Lower lobe of right lung (tissue), 2 donors: ENCODE measurements around the gene MMP27. TPM values are rescaled to one million over a fixed set of nuclear protein-coding genes. Genes with fewer than 3 reads are reported as not detected.
A peak's percentile ranks its signal among the peaks of the same experiment; 100 is the strongest.

Source experiments
- ATAC-seq, 2 donors: fragments of 200-7000 bp; cut with Tn5 transposase; one replicate each; pipeline ENCODE4 v1.9.1; 2020 to 2022; ENCODE audit warnings: mild to moderate bottlenecking in 2 of 2, moderate library complexity in 2 of 2
- DNase-seq: peaks from one replicate; pipeline ENCODE4 v3.0.0-alpha.2; 2020
- H3K27ac ChIP-seq: fragments of 200-600 bp; one replicate; pipeline ENCODE4 v1.8.0; 2022
- H3K27me3 ChIP-seq: fragments of 200-600 bp; one replicate; pipeline ENCODE4 v1.8.0; 2022; ENCODE audit warnings: low read depth
- H3K36me3 ChIP-seq: fragments of 200-600 bp; one replicate; pipeline ENCODE4 v1.8.0; 2022; ENCODE audit warnings: mild to moderate bottlenecking
- H3K4me1 ChIP-seq: fragments of 200-600 bp; one replicate; pipeline ENCODE4 v1.8.0; 2022
- H3K4me3 ChIP-seq: fragments of 200-600 bp; one replicate; pipeline ENCODE4 v1.8.0; 2022; ENCODE audit warnings: mild to moderate bottlenecking
- H3K9me3 ChIP-seq: fragments of 200-600 bp; one replicate; pipeline ENCODE4 v1.8.0; 2022
- intact Hi-C: fragments of 100-400 bp; cut with DNase I; formaldehyde crosslinking; loops from one replicate; pipeline ENCODE4 v1.11.0; 2022
- total RNA-seq: library from RNA; stranded (reverse); fragmentation: NEBNext Ultra II Directional; extraction: Animal tissue kit (Norgen Biotek cat#: 25700); gene quantifications from one replicate; pipeline ENCODE4 v1.2.1, GENCODE V29; 2021
- TF ChIP-seq, protein P1 (sequence below): fragments of 200-600 bp; IDR thresholded peaks from one replicate; pipeline ENCODE4 v1.8.0; 2022; ENCODE audit warnings: antibody characterized with exemption, mild to moderate bottlenecking
- donor health status: DM: no; HTN: yes; CAD: no; lungs with severe emphysema.

MMP27 gene
- total RNA-seq, 1 donor from 2014 or later = not detected

DNA sequence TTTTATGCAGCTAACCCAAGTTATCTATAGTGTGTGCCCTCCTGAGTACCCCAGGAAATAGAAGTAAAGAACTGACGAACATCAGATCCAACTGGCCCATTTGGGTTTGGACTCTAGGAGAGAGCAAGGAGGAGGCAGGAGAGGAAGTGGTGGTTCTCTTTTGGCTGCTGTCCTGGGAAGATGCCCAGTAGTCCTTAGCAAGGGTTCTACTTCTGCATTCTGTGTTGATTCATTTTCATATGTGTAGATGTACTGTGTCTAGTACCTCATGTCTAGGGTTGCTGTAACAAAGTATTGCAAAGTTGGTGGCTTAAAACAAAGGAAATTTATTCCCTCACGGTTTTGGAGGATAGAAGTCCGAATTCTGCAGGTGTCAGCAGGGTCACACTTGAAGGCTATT is 6.6 kb upstream of the MMP27 start:
- TF ChIP-seq, protein P1, sequence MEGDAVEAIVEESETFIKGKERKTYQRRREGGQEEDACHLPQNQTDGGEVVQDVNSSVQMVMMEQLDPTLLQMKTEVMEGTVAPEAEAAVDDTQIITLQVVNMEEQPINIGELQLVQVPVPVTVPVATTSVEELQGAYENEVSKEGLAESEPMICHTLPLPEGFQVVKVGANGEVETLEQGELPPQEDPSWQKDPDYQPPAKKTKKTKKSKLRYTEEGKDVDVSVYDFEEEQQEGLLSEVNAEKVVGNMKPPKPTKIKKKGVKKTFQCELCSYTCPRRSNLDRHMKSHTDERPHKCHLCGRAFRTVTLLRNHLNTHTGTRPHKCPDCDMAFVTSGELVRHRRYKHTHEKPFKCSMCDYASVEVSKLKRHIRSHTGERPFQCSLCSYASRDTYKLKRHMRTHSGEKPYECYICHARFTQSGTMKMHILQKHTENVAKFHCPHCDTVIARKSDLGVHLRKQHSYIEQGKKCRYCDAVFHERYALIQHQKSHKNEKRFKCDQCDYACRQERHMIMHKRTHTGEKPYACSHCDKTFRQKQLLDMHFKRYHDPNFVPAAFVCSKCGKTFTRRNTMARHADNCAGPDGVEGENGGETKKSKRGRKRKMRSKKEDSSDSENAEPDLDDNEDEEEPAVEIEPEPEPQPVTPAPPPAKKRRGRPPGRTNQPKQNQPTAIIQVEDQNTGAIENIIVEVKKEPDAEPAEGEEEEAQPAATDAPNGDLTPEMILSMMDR = no peak
- H3K36me3 ChIP-seq = no peaks in the 10 kb centered on the region
- no peak overlapping the region for H3K4me3 ChIP-seq
- H3K27me3 ChIP-seq = no peaks in the 10 kb centered on the region
- no peaks in the 10 kb centered on the region for H3K4me1 ChIP-seq
- ATAC-seq (peak in 1 of 2 donors; percentile 75), DNase-seq (no peak)
- H3K27ac ChIP-seq = no peak overlapping the region
- H3K9me3 ChIP-seq = no peaks in the 10 kb centered on the region
- intact Hi-C loops = no loop called here

DNA sequence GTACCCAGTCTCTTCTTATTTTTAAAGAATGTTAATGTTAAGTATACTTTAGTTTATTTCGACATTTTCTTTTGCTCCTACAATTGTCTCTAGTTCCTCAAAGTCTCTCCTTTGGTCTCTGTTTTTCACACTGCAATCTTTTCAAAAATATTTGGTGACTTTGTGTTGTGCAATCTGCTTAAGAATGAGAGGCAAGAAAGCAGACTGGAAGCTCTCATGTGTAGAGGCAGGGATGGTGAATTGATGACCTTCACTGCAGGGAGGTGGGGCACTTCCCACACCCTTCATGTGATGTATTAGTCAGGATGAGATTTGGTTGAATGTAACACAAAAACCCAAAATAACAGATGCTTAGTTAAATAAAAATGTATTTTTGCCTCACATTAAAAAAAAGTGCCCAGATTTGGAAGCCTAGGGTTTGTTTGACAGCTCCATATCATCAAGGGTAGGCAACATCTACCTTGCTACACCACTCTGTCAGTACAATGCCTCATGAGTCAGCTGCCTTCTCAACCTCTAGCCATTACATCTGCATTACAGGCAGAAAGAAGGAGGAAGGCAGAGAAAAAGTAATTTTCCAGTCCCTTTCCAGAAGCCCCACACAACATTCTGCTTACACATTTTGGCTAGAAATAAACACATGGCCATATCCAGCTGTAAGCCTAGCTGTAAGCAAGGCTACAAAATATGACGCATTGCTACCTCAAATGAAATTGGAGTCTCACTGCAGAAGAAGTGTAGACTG is 3.8 kb upstream of the MMP27 start:
- no peak overlapping the region for H3K4me3 ChIP-seq
- H3K27ac ChIP-seq = no peak overlapping the region
- no peak for ATAC-seq
- peaks cover 6% of the 10 kb centered on the region for H3K4me1 ChIP-seq
- DNase-seq = no peak
- TF ChIP-seq, protein P1 = no peak
- H3K9me3 ChIP-seq = no peaks in the 10 kb centered on the region
- no peaks in the 10 kb centered on the region for H3K27me3 ChIP-seq
- intact Hi-C loops = no loop called here
- H3K36me3 ChIP-seq = no peaks in the 10 kb centered on the region

DNA sequence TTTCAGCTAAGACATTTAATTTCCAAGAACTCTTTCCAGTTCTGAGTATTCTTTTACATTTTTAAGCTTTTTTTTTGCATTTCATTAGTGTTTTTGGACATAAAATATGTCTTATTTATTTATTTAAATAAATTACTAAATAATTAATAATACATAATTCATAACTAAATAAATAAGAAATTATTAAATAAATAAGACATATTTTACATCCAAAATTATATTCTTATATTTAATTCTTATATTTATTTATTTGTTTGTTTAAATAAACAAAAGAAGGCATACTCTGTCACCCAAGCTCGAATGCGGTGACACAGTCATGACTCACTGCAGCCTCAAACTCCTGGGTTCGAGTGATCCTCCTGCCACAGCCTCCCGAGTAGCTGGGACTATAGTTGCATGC is 3.1 kb upstream of the MMP27 start:
- no peak for DNase-seq
- TF ChIP-seq, protein P1 = no peak
- no peaks in the 10 kb centered on the region for H3K36me3 ChIP-seq
- H3K4me1 ChIP-seq = peaks cover 6% of the 10 kb centered on the region
- intact Hi-C loops = no loop called here
- H3K4me3 ChIP-seq = no peak overlapping the region
- ATAC-seq = no peak
- H3K9me3 ChIP-seq = no peaks in the 10 kb centered on the region
- no peak overlapping the region for H3K27ac ChIP-seq
- no peaks in the 10 kb centered on the region for H3K27me3 ChIP-seq

DNA sequence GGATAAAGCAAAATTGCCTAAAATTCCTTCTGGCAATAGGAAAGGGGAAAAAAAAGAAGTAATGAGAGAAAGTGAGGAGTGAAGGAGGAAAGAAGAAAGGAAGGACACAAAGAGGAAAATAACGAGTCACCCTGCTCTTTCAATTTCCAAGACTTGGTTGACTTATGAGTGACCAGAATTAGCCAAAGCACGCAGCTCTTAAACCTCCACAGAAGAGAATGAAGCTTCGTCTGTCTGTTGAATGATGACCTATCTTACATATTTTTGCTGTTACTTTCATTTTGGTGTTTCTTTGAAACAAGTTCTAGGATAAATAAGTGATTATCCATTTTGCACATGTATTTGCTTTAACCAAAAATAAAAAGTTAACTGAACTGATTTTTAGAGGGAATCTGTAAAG is 728 bp downstream of the MMP27 start:
- DNase-seq = no peak

DNA sequence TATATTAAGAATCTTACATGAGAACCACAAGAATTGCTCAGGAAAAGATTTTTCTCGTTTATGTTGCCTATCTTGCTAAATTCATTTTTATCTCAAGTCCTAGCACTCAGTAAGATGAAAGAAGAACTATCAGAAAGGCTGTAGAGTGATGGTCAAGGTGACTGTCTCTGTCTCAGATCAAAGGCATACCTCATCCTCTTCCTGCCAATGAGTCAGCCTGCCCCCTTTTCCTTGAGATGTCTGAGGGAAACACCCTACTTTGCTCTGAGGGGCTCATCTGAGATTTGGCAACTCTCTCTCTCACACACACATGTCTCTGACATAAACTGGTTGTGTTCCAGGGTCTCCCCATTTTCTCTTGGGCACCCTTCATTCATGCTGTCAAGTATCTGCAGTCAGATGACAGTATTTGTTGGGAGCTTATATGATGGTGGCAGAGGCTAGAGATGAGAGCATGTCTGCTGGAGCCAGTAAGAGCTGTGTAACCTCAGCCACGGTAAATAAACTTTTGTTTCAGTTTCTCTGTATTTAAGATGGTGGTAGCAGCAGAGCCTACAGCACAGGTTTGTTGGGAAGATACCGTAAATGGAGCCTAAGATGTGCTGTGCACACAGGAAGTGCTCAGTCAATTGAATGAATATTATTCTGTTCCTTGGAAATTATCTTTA is 1.6 kb downstream of the MMP27 start:
- H3K4me1 ChIP-seq = peaks cover 6% of the 10 kb centered on the region
- H3K27me3 ChIP-seq = no peaks in the 10 kb centered on the region
- TF ChIP-seq, protein P1 = no peak
- no peak overlapping the region for H3K4me3 ChIP-seq
- no peak overlapping the region for H3K27ac ChIP-seq
- no peaks in the 10 kb centered on the region for H3K36me3 ChIP-seq
- no peaks in the 10 kb centered on the region for H3K9me3 ChIP-seq
- intact Hi-C loops = no loop called here
- no peak for DNase-seq
- no peak for ATAC-seq

More for the DNA sequence above, 728 bp downstream of the MMP27 start:
- Histone ChIP-seq H3K27ac (no peak overlapping the region), H3K36me3 (no peaks in the 10 kb centered on the region), H3K27me3 (no peaks in the 10 kb centered on the region), H3K9me3 (no peaks in the 10 kb centered on the region), H3K4me3 (no peak overlapping the region), H3K4me1 (peaks cover 6% of the 10 kb centered on the region)
- TF ChIP-seq, protein P1 = no peak
- intact Hi-C loops = no loop called here
- ATAC-seq = no peak
